OCI-LY3 (cell line): ENCODE measurements around the gene HBG2.

Experiments used
- CTCF ChIP-seq: fragments of 200-600, 300-600 bp; sonication (generic); IDR thresholded peaks from 2 replicates; pipeline ENCODE4 v1.5.1; 2014; ENCODE audit warnings: antibody characterized with exemption, low read length, low read depth
- EZH2phosphoT487 ChIP-seq: fragments of 200-600 bp; shearing (Covaris generic); IDR thresholded peaks from 2 replicates; pipeline ENCODE4 v1.6.1; 2018; ENCODE audit warnings: antibody characterized with exemption, mixed run types, low read depth

- TF ChIP-seq CTCF (no peak), EZH2phosphoT487 (no peak)
Measured at GRCh38 chr11:5281596-5281995, 27.0 kb upstream of the HBG2 start.
